ENCODE results near the gene VTI1B. TPM values are rescaled to one million over a fixed set of nuclear protein-coding genes. Genes with fewer than 3 reads are reported as not detected.
"Not testable (repeated sequence)": the region's sequence is repeated elsewhere in the genome, so short reads cannot be mapped to it uniquely, and the experiment has no call there.

VTI1B gene
- total RNA-seq, 1 donor from 2014 or later: 43.2 TPM

DNA sequence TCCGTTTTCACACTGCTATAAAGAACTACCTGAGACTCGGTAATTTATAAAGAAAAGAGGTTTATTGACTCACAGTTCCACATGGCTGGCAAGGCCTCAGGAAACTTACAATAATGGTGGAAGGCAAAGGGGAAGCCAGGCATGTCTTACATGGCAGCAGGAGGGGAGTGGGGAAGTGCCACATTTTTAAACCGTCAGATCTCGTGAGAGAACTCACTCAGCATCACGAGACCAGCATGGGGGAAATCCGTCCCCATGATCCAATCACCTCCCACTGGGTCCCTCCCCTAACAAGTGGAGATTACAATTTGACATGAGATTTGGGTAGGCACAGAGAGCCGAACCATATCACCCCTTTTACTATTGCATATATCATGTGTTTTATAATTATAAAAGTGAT lies 72.4 kb downstream of the VTI1B start:
- Histone ChIP-seq H3K27ac (no peak overlapping the region), H3K4me1 (peaks cover 4 to 10% of the 10 kb centered on the region in 2 donors), H3K4me3 (no peak overlapping the region), H3K27me3 (no peaks in the 10 kb centered on the region), H3K36me3 (no peaks in the 10 kb centered on the region), H3K9me3 (no peaks in the 10 kb centered on the region)
- no peak for DNase-seq (ENCODE audit: low spot score in 2 of 2)
- intact Hi-C loops (cut with DNase I): no loop called here
- TF ChIP-seq, protein P1, sequence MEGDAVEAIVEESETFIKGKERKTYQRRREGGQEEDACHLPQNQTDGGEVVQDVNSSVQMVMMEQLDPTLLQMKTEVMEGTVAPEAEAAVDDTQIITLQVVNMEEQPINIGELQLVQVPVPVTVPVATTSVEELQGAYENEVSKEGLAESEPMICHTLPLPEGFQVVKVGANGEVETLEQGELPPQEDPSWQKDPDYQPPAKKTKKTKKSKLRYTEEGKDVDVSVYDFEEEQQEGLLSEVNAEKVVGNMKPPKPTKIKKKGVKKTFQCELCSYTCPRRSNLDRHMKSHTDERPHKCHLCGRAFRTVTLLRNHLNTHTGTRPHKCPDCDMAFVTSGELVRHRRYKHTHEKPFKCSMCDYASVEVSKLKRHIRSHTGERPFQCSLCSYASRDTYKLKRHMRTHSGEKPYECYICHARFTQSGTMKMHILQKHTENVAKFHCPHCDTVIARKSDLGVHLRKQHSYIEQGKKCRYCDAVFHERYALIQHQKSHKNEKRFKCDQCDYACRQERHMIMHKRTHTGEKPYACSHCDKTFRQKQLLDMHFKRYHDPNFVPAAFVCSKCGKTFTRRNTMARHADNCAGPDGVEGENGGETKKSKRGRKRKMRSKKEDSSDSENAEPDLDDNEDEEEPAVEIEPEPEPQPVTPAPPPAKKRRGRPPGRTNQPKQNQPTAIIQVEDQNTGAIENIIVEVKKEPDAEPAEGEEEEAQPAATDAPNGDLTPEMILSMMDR (IDR thresholded peaks at IDR 0.05): no peak

DNA sequence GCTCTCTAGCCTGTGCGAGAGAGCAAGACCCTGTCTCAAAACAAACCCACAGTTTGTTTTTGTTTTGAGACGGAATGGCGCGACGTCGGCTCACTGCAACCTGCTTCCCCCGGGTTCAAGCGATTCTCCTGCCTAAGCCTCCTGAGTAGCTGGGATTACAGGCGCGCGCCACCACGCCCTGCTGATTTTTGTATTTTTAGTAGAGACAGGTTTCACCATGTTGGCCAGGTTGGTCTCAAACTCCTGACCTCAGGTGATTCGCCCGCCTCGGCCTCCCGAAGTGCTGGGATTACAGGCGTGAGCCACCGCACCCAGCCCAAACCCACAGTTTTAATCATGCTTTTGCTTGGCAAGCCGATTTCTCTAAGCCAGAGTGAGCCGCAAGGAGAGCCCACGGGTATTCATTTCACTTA lies 73.9 kb downstream of the VTI1B start:
- not testable (repeated sequence) for DNase-seq (ENCODE audit: low spot score in 2 of 2); H3K27me3 ChIP-seq; H3K4me1 ChIP-seq; H3K36me3 ChIP-seq; H3K9me3 ChIP-seq
- intact Hi-C loops (cut with DNase I): loop anchor here (1.0 kb wide), 3 partner anchors 18 to 104 kb away; partner anchors contain the start of gene VTI1B
- Histone ChIP-seq H3K27ac (peak overlapping the region; percentile 88 to 92), H3K4me3 (peak overlapping the region; percentile 84 to 90)

DNA sequence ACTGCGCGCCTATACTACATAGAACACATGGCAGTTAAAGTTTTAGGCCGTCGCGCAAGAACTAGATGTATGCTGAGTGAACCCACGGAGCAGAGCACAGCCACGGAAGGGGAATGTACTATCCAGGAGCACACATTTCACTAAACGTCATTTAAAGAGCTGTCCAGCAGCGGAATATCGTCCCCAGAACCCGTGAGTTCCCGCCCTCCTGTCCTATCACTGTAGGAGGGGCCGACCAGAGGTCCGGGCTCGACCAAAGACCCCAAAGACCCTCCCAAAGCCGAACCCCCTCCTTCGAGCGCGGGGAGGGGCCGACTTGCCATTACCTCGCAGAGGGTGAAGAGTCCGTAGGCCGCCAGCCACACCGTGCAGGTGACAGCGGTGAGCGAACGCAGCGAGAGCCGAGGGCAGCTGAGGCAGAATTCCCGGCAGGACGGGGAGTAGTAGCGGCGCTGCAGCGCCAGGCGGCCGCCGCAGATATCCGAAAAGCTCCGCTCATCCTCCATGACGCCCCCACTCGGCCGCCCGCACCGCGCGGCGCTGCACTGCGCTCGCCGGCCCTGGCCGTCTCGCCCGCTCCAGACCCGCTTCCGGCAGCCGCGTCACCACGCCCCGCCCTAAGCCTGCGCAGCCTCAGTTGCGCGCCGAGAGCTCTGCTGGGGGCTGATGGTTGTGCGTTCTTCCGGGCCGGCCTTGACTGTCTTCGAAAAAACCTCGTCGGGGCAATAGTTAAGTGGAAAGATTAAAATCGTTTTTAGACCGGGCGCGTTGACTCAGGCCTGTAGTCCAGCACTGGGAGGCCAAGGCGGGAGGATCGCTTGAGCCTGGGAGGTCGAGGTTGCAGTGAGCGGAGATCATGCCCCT lies 74.5 kb downstream of the VTI1B start, which contains the start of gene PIGH:
Gene PIGH (minus strand): TSS at position 571 of the 864 bp plus-strand sequence. CDS start 65 bp downstream, at position 506.
- Histone ChIP-seq H3K4me3 (peak within 1 kb of the TSS; percentile 84 to 90), H3K27me3 (no peaks in the 10 kb centered on the region), H3K4me1 (peaks cover 4 to 10% of the 10 kb centered on the region in 2 donors), H3K27ac (peak within 1 kb of the TSS; percentile 88 to 92), H3K36me3 (peaks cover 0 to 3% of the 10 kb centered on the region in 2 donors), H3K9me3 (no peaks in the 10 kb centered on the region)
- peak; percentile 56 to 95 for DNase-seq (ENCODE audit: low spot score in 2 of 2)
- TF ChIP-seq, protein P1 (IDR thresholded peaks at IDR 0.05): peak; percentile 52 to 53 (median 52)
- intact Hi-C loops (cut with DNase I): loop anchor here (1.0 kb wide), 3 partner anchors 18 to 104 kb away; partner anchors contain the start of gene VTI1B

Other genes with a start within 250 kb of the VTI1B start
- 5.5 TPM for gene TMEM229B, start 185.9 kb downstream of the VTI1B start, total RNA-seq
- 15.0 TPM for gene PLEKHH1, start 141.3 kb downstream of the VTI1B start, total RNA-seq
- gene PIGH, start 74.4 kb downstream of the VTI1B start, total RNA-seq: 20.9 TPM
- 10.1 TPM for gene ARG2, start 54.7 kb downstream of the VTI1B start, total RNA-seq
- 25.1 TPM for gene RDH11, start 21.1 kb upstream of the VTI1B start, total RNA-seq
- not detected for gene RDH12, start 27.3 kb upstream of the VTI1B start, total RNA-seq
- gene ZFYVE26, start 142.0 kb upstream of the VTI1B start, total RNA-seq: 19.3 TPM
- gene RAD51B, start 145.1 kb upstream of the VTI1B start, total RNA-seq: not detected